Pancreas (tissue), 10 donors: Measurements from ENCODE around the gene OR7G2. TPM values are rescaled to one million over a fixed set of nuclear protein-coding genes. Genes with fewer than 3 reads are reported as not detected.
A peak's percentile ranks its signal among the peaks of the same experiment; 100 is the strongest.
"Not testable (repeated sequence)": the region's sequence is repeated elsewhere in the genome, so short reads cannot be mapped to it uniquely, and the experiment has no call there.

Source experiments
- ATAC-seq, 4 donors: fragments of 200-7000 bp; cut with Tn5 transposase; one replicate each; pipeline versions ENCODE4 v1.8.0 to v1.9.1; 2020; ENCODE audit warnings: mild to moderate bottlenecking in 4 of 4, moderate library complexity in 4 of 4
- DNase-seq, 6 donors: peaks; one replicate each; pipeline ENCODE4 v3.0.0-alpha.2; 2020
- FAIRE-seq: peaks from 2 replicates; lab custom pipeline; 2012; peaks lifted over from hg19 to GRCh38; lab: Jason Lieb, UNC
- H3K27ac ChIP-seq, 4 donors: fragments of 200-600 bp; sonication (generic); 1 replicate in 3 of 4; 2 replicates in 1 of 4; pipeline versions ENCODE4 v1.5.0 to v1.8.0; 2020
- H3K27me3 ChIP-seq, 4 donors: fragments of 200-600 bp; one replicate each; pipeline ENCODE4 v1.8.0; 2021
- H3K36me3 ChIP-seq, 3 donors: fragments of 200-600 bp; sonication (generic) in 1 of 3; one replicate each; pipeline versions ENCODE4 v1.5.0 to v1.8.0; 2020 to 2021
- H3K4me1 ChIP-seq, 3 donors: fragments of 200-600 bp; one replicate each; pipeline ENCODE4 v1.8.0; 2021
- H3K4me3 ChIP-seq, 4 donors: fragments of 200-600 bp; sonication (generic) in 2 of 4; one replicate each; pipeline versions ENCODE4 v1.5.0 to v1.8.0; 2020 to 2021
- H3K9me3 ChIP-seq, 4 donors: fragments of 200-600 bp; one replicate each; pipeline ENCODE4 v1.8.0; 2021
- WGBS, 2 donors: extraction: QIAGEN DNeasy Blood & Tissue Kit; methylation state at CpG; one replicate each; pipeline ENCODE4 v1.1.7; 2013; 5-methylcytosine and 5-hydroxymethylcytosine counted together
- intact Hi-C, 3 donors: fragments of 100-400 bp; cut with DNase I; formaldehyde crosslinking; loops; one replicate each; pipeline versions ENCODE4 v1.11.1 to v1.14.2; 2022
- polyA plus RNA-seq, 2 donors: library from polyadenylated mRNA; stranded (reverse); fragments of 200-250 nt; gene quantifications; one replicate each; pipeline ENCODE4 v1.2.3, GENCODE V29; 2013
- total RNA-seq, 6 donors: library from RNA; stranded (reverse); fragmentation: NEBNext Ultra II Directional in 4 of 6; extraction: Animal tissue kit (Norgen Biotek cat#: 25700) in 4 of 6; gene quantifications; one replicate each; pipeline versions ENCODE4 v1.2.1 to v1.2.4, GENCODE V29; 2021 to 2023
- TF ChIP-seq, protein P1 (sequence below), 4 donors: fragments of 200-600 bp; sonication (generic) in 3 of 4; IDR thresholded peaks; one replicate each; pipeline versions ENCODE4 v1.5.0 to v1.8.0; 2021; ENCODE audit warnings: antibody characterized with exemption in 4 of 4
- donor health status: healthy with polysubstance abuse.
- donor health status: DM: no; HTN: no; CAD: no; lungs with moderate emphysema.
- donor health status: DM: no; HTN: no; CAD: no.
- donor health status: control.
- donor health status: control.
- donor health status: Bipolar disorder and iron deficiency.
- donor health status: DM: yes; HTN: yes; CAD: no.
- donor health status: DM: no; HTN: no; CAD: no.
- donor health status: DM: no; HTN: no; CAD: no.
- donor health status: DM: yes; HTN: yes; CAD: no.

The OR7G2 gene
- total and polyA plus RNA-seq, 8 donors: not detected

DNA sequence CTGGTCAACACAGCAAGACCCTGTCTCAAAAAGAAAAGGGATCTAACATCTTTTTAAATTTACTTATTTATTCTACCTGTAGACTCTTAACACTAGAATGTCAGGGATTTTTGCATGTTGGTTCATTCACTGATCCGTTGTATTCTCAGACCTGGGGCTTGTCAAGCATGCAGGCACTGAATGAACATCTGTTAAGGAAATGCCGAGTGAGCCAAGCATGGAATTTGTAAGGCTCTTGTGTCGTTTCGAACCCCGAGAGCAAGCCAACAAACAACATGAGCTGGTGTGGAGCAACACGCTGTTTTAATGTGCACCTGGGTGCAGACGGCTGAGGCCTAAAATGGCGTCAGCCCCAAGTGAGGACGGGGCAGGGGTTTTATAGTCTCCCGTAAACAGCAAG, 30.4 kb downstream of the OR7G2 start:
- peaks cover 0 to 2% (median 0%) of the 10 kb centered on the region in 3 donors for H3K4me1 ChIP-seq
- no peaks in the 10 kb centered on the region for H3K36me3 ChIP-seq
- no peaks in the 10 kb centered on the region for H3K9me3 ChIP-seq
- WGBS, 2 donors: 73 to 78% methylated on average over 10 of the region's 10 CpGs
- H3K27me3 ChIP-seq: no peaks in the 10 kb centered on the region
- DNase-seq: no peak
- H3K27ac ChIP-seq: no peak overlapping the region
- no peak for ATAC-seq
- TF ChIP-seq, protein P1, sequence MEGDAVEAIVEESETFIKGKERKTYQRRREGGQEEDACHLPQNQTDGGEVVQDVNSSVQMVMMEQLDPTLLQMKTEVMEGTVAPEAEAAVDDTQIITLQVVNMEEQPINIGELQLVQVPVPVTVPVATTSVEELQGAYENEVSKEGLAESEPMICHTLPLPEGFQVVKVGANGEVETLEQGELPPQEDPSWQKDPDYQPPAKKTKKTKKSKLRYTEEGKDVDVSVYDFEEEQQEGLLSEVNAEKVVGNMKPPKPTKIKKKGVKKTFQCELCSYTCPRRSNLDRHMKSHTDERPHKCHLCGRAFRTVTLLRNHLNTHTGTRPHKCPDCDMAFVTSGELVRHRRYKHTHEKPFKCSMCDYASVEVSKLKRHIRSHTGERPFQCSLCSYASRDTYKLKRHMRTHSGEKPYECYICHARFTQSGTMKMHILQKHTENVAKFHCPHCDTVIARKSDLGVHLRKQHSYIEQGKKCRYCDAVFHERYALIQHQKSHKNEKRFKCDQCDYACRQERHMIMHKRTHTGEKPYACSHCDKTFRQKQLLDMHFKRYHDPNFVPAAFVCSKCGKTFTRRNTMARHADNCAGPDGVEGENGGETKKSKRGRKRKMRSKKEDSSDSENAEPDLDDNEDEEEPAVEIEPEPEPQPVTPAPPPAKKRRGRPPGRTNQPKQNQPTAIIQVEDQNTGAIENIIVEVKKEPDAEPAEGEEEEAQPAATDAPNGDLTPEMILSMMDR (IDR thresholded peaks at IDR 0.05): no peak
- no peak overlapping the region for H3K4me3 ChIP-seq
- intact Hi-C loops: loop anchor here in 2 of 3 donors (5.0 to 10.0 kb wide), 2 partner anchors 420 to 422 kb away; no protein-coding TSS in a partner anchor
- FAIRE-seq: no peak

DNA sequence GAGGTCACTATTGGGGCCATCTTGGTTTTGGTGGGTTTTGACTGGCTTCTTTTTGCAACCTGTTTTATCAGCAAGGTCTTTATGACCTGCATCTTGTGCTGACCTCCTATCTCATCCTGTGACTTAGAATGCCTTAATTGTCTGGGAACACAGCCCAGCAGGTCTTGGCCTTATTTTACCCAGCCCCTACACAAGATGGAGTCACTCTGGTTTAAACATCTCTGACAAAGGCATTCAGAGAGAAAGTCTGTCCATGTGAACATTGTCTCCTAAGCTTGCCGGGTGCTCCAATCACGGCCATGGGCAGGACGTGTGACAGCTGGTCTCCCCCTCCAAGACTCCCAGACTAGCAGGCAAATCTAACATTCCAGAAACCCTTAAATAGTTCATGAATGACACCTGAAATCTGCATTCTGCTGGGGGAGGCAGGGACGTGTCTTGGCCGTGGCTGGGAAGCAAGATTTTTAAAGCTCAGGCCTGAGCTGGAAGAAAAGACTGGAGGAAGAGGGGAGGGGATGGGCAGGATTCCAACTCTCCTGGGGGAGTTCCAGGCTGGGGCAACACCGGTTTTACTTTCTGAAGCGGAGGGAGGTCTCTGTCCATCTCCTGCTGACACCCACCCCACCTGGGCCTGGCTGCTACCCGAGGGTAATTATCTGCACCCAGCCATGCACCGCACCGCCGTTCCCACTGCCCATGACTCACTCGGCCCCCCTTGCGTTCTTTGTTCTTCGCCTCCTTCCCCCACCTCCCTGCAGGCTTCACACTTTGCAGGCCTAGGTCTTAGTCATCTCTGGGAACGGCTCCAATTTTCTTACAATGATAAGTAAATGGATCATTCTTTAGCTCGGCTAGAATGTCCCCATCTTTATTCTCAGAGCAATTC, 32.0 kb downstream of the OR7G2 start:
- ATAC-seq: peak; percentile 88 to 94 (median 90)
- Histone ChIP-seq H3K27ac (peak overlapping the region; percentile 23 to 73 (median 56)), H3K27me3 (no peaks in the 10 kb centered on the region), H3K4me1 (peaks cover 0 to 2% (median 0%) of the 10 kb centered on the region in 3 donors), H3K9me3 (no peaks in the 10 kb centered on the region), H3K4me3 (no peak overlapping the region), H3K36me3 (no peaks in the 10 kb centered on the region)
- 30 to 34% methylated on average over 16 of the region's 16 CpGs for WGBS, 2 donors
- DNase-seq: peak; percentile 62 to 80 (median 74)
- TF ChIP-seq, protein P1 (IDR thresholded peaks at IDR 0.05): no peak
- intact Hi-C loops: loop anchor here in 2 of 3 donors (5.0 to 10.0 kb wide), 2 partner anchors 418 to 421 kb away; no protein-coding TSS in a partner anchor
- FAIRE-seq: no peak

DNA sequence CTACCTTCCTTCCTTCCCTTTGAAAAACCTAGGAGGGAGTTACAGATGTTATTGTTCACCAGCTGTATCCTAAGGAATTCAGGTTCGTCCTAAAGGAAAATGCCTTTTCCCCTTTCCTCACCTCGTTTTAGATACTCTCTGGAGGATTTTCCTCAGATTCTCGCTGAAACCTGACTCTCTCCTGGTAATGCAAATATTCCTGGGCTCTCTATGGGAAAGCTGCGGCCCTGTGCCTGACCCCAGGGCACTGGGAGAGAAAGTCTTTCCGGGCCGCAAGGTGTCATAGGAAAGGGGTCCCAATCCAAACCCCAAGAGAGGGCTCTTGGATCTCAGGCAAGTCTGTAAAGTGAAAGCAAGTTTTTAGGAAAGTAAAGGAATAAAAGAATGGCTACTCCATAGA, 33.5 kb downstream of the OR7G2 start:
- no peak for DNase-seq
- TF ChIP-seq, protein P1 (IDR thresholded peaks at IDR 0.05): no peak
- WGBS, 2 donors: 55 to 61% methylated on average over 6 of the region's 6 CpGs
- H3K9me3 ChIP-seq: no peaks in the 10 kb centered on the region
- intact Hi-C loops: loop anchor here in 1 of 3 donors (10.0 kb wide), 1 partner anchor 419 kb away; no protein-coding TSS in a partner anchor
- no peak for FAIRE-seq
- no peaks in the 10 kb centered on the region for H3K27me3 ChIP-seq
- no peaks in the 10 kb centered on the region for H3K36me3 ChIP-seq
- ATAC-seq: no peak
- no peak overlapping the region for H3K27ac ChIP-seq
- peaks cover 0 to 2% (median 0%) of the 10 kb centered on the region in 3 donors for H3K4me1 ChIP-seq
- no peak overlapping the region for H3K4me3 ChIP-seq

DNA sequence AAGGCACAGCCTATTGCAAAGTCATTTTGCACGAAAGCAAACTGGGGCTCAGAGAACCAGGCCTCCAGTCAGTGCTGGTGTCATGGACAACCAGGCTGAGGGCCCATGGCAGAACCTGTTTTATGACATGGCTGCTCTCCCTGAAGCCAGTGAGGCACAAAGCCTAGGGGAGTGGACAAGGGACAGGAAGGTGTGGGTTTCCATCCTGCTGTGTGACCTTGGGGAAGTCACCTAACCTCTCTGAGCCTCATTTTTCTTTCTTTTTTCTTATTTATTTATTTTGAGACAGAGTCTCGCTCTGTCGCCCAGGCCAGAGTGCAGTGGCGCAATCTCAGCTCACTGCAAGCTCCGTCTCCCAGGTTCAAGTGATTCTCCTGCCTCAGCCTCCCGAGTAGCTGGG, 35.6 kb downstream of the OR7G2 start:
- H3K9me3 ChIP-seq, DNase-seq, ATAC-seq, H3K36me3 ChIP-seq, H3K4me3 ChIP-seq, FAIRE-seq, H3K27ac ChIP-seq, H3K4me1 ChIP-seq, H3K27me3 ChIP-seq: not testable (repeated sequence)
- intact Hi-C loops: loop anchor here in 1 of 3 donors (10.0 kb wide), 1 partner anchor 417 kb away; no protein-coding TSS in a partner anchor
- 77 to 85% methylated on average over 6 of the region's 6 CpGs for WGBS, 2 donors

DNA sequence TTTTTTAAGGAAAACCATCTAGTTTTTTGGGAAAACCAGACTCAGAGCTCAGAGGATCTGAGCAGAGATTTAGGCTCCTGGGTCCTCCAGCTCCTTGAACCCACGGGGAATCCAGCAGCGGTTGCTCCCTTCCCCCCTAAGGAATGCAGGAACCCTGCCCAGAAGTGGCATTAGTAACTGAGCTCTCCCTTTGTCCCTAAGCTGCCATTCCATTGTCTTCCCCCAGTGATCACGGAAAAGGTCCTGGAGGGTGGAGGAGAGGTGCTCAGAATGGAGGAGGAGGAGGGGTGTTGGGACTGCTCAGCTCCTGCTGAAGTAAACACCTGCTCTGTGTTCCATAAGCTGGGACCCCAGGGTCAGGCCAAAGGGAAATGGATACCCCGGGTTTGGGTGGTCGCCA, 37.2 kb downstream of the OR7G2 start:
- no peak overlapping the region for H3K4me3 ChIP-seq
- TF ChIP-seq, protein P1 (IDR thresholded peaks at IDR 0.05): no peak
- H3K27ac ChIP-seq: no peak overlapping the region
- no peaks in the 10 kb centered on the region for H3K27me3 ChIP-seq
- no peak for FAIRE-seq
- H3K4me1 ChIP-seq: no peaks in the 10 kb centered on the region
- no peaks in the 10 kb centered on the region for H3K36me3 ChIP-seq
- peak in 2 of 4 donors; percentile 14 to 25 for ATAC-seq
- intact Hi-C loops: loop anchor here in 1 of 3 donors (10.0 kb wide), 1 partner anchor 415 kb away; no protein-coding TSS in a partner anchor
- no peaks in the 10 kb centered on the region for H3K9me3 ChIP-seq
- WGBS, 2 donors: 26 to 37% methylated on average over 5 of the region's 5 CpGs
- DNase-seq: no peak
